Measurements from ENCODE around the gene TMEM59L. TPM values are rescaled to one million over a fixed set of nuclear protein-coding genes. Genes with fewer than 3 reads are reported as not detected.
"Not testable (repeated sequence)": the region's sequence is repeated elsewhere in the genome, so short reads cannot be mapped to it uniquely, and the experiment has no call there.

The TMEM59L gene
- 34.2 TPM for total RNA-seq

DNA sequence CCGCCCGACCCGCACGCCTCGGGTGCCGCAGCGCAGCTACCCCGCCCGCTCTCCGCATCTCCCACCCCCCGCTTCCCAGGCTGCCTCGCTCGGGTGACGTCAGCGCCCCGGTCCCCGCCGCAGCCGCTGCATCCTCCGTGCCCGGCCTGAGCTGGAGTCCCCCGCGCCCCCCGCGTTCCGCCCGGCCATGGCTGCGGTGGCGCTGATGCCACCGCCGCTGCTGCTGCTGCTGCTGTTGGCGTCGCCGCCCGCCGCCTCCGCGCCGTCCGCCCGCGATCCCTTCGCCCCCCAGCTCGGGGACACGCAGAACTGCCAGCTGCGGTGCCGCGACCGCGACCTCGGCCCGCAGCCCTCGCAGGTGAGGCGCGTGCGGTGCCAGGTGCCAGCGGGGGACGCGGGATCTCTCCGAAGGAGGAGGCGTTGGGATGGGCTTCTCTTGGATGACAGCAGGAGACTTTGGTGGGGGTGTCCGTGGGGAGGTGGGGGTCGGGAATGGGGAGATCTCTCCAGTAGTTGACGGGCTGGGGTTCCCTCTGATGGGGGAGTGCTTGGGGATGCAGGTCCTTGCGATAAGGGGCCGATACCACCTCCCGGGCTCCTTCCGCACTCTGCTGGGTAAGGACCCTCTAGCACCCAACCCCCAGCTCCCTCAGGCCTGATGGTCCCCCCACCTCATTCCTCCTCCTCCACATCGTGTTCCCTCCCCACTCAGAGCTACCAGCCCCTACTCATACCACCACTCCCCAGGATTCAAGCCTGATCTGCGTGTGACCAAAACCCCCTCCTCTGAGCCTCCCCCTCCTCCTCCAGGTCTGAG is at the start of gene TMEM59L:
Gene TMEM59L, plus strand, starts transcription at position 99 of the 817 bp plus-strand sequence. Its CDS starts 89 bp downstream, at position 188.
- DNase-seq (ENCODE audit: low spot score in 2 of 2) (peak; percentile 85 to 86), FAIRE-seq (no peak)

DNA sequence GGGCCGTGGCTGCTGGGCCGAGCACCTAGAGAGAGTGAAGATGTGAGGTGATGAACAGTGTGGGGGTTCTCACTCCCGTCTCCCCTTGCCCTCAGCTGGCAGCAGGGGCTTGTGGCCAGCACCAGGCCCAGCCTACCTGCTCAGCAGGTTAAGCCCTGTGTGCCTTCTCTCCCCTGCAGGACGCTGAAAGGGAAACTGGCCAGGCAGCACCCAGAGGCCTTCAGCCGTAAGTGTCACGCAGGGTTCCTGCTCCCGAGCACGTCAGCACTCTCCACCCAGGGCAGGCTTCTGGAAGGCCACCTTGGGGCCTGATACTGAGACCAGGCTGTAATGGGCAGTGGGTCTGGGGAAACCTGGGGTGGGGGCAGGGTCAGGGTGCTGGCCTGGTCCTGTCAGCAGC is 45.7 kb upstream of the TMEM59L start:
- FAIRE-seq = no peak
- no peak for DNase-seq (ENCODE audit: low spot score in 2 of 2)

- DNase-seq (ENCODE audit: low spot score in 2 of 2) (no peak), FAIRE-seq (no peak)
Observed at GRCh38 chr19:18568367-18568766, 44.3 kb upstream of the TMEM59L start.

GRCh38 chr19:18571564-18572344 is 40.9 kb upstream of the TMEM59L start, which contains the start of gene UBA52:
Gene UBA52, plus strand, starts transcription at chr19:18571857. Its CDS starts 1,444 bp downstream, at chr19:18573301.
- FAIRE-seq = no peak
- peak; percentile 92 to 95 for DNase-seq (ENCODE audit: low spot score in 2 of 2)

DNA sequence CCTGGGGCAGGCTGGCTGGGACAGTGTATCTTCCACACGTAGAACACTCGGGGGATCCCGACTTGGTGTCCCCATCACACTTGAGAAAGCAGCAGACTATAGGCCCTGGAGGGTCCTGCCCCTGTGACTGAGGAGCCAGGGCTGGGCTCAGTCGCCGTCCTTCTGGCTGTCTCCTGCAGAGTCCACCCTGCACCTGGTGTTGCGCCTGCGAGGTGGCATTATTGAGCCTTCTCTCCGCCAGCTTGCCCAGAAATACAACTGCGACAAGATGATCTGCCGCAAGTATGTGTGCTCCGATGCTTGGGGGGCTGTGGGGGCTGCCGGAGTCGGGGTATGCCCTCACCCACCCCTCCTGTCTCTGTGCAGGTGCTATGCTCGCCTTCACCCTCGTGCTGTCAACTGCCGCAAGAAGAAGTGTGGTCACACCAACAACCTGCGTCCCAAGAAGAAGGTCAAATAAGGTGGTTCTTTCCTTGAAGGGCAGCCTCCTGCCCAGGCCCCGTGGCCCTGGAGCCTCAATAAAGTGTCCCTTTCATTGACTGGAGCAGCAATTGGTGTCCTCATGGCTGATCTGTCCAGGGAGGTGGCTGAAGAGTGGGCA is 37.9 kb upstream of the TMEM59L start:
- FAIRE-seq (no peak), DNase-seq (ENCODE audit: low spot score in 2 of 2) (no peak)

DNA sequence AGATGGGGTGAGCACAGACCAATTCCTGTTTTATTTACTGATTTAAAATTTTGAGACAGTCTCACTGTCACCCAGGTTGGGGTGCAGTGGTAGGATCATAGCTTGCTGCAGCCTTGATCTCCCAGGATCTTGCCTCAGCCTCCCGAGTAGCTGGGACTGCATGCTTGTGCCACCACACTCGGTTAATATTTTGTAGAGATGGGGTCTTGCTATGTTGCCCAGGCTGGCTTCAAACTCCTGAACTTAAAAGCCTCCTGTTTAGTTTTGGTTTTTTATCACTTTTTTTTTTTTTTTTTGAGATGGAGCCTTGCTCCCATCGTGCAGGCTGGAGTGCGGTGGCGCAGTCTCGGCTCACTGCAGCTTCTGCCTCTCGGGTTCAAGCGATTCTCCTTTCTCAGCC is 36.3 kb upstream of the TMEM59L start:
- DNase-seq (ENCODE audit: low spot score in 2 of 2) (no peak), FAIRE-seq (no peak)

- FAIRE-seq (no peak), DNase-seq (ENCODE audit: low spot score in 2 of 2) (no peak)
Observed at GRCh38 chr19:18577365-18577914, 35.2 kb upstream of the TMEM59L start.

DNA sequence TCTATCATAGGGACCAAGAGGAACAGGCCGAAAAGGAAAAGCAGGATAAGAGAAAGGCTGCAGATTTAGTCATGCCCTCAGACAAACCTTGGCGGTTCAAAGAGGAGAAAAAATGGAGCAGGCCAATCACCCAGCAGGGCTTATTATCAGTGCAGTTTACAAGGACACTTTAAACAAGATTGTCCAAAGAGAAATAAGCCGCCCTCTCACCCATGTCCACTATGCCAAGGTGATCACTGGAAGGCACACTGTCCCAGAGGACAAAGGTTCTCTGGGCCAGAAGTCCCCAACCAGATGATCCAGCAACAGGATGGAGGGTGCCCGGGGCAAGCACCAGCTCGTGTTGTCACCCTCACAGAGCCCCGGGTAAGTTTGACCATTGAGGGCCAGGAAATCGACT is 32.4 kb upstream of the TMEM59L start:
- FAIRE-seq (no peak), DNase-seq (ENCODE audit: low spot score in 2 of 2) (no peak)

GRCh38 chr19:18586306-18586705 is 26.4 kb upstream of the TMEM59L start:
- FAIRE-seq (no peak), DNase-seq (ENCODE audit: low spot score in 2 of 2) (no peak)

GRCh38 chr19:18587561-18587960 is 25.1 kb upstream of the TMEM59L start:
- no peak for FAIRE-seq
- DNase-seq (ENCODE audit: low spot score in 2 of 2) = no peak

- DNase-seq (ENCODE audit: low spot score in 2 of 2) (no peak), FAIRE-seq (no peak)
Observed at GRCh38 chr19:18587962-18588610, 24.6 kb upstream of the TMEM59L start.

DNA sequence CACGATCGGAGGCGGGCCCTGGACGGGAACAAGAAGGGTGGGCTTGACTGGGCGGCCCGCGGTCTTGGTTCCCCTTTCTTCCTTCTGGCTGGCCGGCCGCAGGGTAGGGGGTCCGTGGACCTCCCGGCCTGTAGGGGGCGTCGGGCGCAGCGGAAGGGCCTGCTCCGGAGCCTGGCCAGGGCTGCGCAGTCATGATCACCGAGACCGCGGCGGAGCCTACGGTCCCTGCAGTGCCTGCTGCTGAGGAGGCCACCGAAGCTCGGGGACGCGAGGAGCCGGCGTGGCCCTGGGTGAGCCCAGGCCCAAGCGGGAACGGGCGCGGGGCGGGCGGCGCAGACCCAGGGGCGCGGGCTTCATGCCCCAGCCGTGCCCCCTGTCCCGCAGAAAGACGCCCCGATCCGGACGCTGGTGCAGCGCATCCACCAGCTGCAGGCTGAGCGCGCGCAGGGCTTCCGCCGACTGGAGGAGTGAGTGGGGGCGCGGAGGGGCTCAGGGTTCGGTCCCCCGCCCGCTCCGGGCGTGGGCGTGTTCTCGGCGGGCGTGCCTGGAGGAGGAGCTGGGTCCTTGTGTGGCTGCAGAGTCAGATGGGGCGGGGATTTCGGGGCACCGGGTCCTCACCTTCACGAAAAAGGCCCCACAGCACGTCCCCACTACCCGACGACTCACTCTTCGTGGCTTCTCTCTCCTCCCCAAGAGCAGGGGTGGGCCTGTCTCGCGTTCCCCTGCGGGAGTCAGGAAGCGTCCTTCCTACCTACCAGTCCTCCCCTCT is 23.9 kb upstream of the TMEM59L start, which contains the start of gene REX1BD:
Gene REX1BD, plus strand, starts transcription at position 188 of the 769 bp plus-strand sequence. Its CDS starts 4 bp downstream, at position 192.
- no peak for FAIRE-seq
- peak; percentile 76 to 81 for DNase-seq (ENCODE audit: low spot score in 2 of 2)

DNA sequence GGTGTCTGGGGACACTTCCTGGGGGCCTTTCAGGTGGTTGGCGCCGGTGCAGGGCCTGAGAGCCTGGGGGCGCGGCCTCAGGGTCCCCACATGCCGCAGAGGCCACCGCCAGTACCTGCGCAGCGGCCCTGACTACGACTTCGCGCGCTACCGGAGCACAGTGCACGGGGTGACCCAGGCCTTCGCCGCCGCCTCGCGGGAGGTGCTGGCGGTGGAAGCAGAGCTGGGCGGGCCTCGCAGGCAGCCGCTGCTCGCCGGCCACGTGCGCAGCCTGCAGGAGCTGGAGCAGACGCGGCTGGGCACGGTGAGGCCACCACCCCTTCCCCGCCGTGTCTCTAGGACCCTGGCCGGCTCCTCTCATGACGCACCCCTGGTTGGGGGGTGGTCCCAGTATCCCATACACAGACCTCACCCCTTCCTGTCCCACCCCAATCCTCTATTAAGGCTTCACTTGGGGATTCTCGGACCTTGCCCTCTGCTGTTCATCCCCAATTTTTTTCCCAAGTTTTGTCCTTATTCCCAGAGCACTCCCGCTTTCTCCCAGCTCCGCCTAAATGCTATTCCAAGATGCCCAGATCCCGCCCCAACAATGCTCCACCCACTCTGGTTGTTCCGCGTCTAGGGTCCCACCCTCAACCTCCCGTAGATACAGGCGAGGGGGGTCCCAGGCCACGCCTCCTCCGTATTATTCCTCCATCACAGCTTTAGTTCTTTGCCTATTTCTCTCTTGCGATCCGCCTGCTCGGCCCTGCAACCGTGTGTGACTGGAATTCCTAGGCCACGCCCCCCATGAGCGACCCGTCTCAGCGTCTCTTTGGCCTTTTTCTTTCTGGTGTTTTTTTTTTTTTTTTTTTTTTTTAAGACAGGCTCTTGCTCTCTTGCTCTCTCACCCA is 23.0 kb upstream of the TMEM59L start:
- DNase-seq (ENCODE audit: low spot score in 2 of 2) (peak; percentile 43 to 46), FAIRE-seq (no peak)

DNA sequence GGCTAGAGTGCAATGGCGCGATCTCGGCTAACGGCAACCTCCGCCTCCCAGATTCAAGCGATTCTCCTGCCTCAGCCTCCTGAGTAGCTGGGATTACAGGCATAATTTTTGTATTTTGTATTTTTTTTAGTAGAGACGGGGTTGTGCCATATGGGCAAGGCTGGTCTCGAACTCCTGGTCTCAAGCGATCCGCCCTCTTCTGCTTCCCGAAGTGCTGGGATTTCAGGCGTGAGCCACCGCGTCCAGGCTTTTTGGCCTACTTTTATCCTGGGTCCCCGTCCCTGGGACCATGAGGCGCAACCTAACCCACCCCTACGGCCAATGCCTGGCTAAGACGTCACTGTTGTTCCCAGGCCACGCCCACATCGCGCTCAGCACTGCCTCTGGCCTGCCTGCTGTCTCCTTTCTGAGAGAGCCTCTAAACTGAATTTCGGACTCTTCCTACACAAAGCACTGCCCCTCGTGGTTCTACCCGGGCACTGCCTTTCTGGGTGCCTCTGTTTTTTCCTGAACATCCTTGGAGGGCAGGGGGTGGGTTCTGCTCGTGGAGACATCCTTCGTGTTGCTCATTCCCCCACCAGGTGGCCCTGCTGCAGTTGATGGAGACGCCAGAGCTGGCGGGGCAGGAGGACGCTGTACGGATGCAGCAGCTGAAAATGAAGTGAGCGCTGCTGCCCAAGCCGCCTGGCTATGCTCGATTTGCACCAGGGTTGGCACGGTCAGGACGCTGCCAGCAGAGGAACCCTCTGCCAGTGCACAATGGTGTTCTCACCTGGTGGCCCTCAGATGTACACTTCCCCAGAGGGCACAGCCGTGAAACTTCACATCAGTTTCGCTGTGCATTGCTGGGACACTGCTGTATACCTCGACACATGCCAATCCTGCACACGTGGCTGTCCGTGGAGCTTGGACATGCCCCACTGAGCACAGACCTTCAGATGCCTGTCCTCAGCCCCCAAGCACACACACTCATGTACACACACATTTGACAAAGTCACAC is 22.1 kb upstream of the TMEM59L start:
- peak; percentile 73 to 75 for DNase-seq (ENCODE audit: low spot score in 2 of 2)
- FAIRE-seq = no peak

- FAIRE-seq = no peak
- no peak for DNase-seq (ENCODE audit: low spot score in 2 of 2)
Observed at GRCh38 chr19:18591735-18592385, 20.8 kb upstream of the TMEM59L start.

GRCh38 chr19:18592732-18593131 is 19.9 kb upstream of the TMEM59L start:
- not testable (repeated sequence) for FAIRE-seq; DNase-seq (ENCODE audit: low spot score in 2 of 2)

Measured in frontal cortex (tissue), 4 donors.